Measurements from ENCODE around the gene FASN. TPM values are rescaled to one million over a fixed set of nuclear protein-coding genes. Genes with fewer than 3 reads are reported as not detected.

FASN gene
- total RNA-seq, 2 experiments from 2014 or later, result 209 to 212 TPM

DNA sequence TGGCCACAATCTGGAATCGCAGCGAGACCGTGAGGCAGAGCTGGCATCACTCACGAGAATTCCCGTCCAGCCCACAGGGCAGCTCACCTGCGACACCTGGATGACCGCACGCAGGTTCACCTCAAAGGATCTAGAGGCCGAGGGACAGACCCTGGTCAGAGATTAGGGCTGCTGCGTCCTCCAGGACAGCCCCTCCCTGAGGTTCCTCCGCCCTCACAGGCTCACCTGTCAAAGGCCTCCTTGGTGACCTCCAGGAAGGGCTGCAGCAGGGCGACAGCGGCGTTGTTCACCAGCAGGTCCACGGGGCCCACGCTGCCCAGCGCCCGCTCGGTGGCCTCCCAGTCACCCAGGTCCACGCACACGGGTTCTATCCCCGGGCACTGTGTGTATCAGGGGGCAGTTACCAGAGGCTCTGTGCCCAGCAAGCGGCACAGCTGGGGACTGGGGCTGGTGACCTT lies 61.4 kb downstream of the FASN start:
- ChIA-PET POLR2A (no interaction called here), CTCF (interaction anchor here (0.6 to 2.8 kb wide), 6 partner anchors 14 to 117 kb away, joined by 3 to 21 read pairs (median 3); partner anchors contain the start of genes CENPX and LRRC45)
- no peaks in the 10 kb centered on the region for H3K27me3 Mint-ChIP-seq
- H3K4me3 Mint-ChIP-seq, result peak overlapping the region; percentile 83
- DNase-seq, result no peak
- intact Hi-C loops (cut with micrococcal nuclease), result loop anchor here (2.0 to 10.0 kb wide), 2 partner anchors 14 to 378 kb away; partner anchors contain the start of genes CENPX, HEXD, LRRC45 and OGFOD3
- H3K9me3 Mint-ChIP-seq, result no peaks in the 10 kb centered on the region
- peaks cover 19% of the 10 kb centered on the region for H3K4me1 Mint-ChIP-seq (ENCODE audit: low read depth)
- H3K27ac Mint-ChIP-seq, result no peak overlapping the region
- H3K36me3 Mint-ChIP-seq, result peaks cover 6% of the 10 kb centered on the region

DNA sequence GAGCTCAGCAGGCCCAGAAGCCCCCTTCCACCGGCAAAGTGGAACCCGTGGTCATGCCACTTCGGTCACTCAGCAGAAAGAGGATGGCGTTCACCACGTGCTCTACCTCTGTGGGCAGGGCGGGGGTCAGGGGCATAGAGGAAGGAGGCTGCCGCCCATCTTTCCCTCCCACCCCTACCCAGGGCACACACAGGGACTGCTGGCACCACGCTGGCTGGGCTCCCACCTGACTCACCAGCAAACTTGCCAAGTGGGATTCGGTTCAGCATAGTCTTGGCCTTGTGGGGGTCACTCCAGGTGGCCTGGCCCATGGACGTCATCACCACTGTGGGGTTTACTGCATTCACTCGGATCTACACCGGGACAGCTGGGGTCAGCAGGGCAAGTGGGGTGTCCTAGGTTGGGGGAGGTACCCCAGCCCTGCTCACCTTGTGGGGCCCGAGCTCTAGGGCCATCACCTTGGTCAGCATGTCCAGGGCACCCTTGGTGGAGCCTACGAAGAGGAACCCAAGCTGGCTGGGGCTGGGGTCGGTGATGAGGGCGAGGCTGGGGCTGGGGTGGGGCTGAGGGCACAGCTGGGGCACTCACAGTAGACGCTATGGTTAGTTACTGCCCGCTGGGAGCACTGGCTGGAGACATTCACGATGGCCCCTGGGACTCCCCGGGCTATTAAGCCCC lies 61.9 kb downstream of the FASN start:
- peaks cover 19% of the 10 kb centered on the region for H3K4me1 Mint-ChIP-seq (ENCODE audit: low read depth)
- peak overlapping the region; percentile 83 for H3K4me3 Mint-ChIP-seq
- no peak overlapping the region for H3K27ac Mint-ChIP-seq
- DNase-seq, result no peak
- CTCF ChIA-PET, result interaction anchor here (0.6 to 1.6 kb wide), 6 partner anchors 13 to 118 kb away, joined by 3 to 5 read pairs (median 3); partner anchors contain the start of genes CENPX and LRRC45
- intact Hi-C loops (cut with micrococcal nuclease), result loop anchor here (2.0 to 10.0 kb wide), 2 partner anchors 13 to 379 kb away; partner anchors contain the start of genes CENPX, HEXD, LRRC45 and OGFOD3
- POLR2A ChIA-PET, result interaction anchor here (1.3 kb wide), 1 partner anchor 29 kb away, joined by 5 read pairs; the partner anchor contains the start of gene DUS1L
- peaks cover 6% of the 10 kb centered on the region for H3K36me3 Mint-ChIP-seq
- no peaks in the 10 kb centered on the region for H3K9me3 Mint-ChIP-seq
- no peaks in the 10 kb centered on the region for H3K27me3 Mint-ChIP-seq

DNA sequence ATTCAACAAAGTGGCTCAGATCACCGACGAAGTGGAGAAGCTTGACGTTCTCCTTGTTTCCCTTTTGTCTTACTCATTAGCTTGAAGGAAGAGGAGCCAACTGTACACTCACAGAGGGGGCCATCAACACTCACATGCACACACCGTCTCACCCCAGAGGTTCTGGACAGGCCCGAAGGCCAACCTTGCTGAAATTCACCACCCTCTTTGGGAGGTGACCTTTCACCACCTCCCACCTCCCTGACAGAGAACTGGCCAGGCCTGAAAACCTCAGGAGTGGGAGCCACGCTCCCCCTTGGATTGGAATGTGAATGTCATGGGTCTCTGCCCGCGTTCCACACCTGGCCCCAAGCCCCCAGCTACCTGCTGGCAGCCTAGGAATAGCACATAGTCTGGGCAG lies 62.5 kb downstream of the FASN start:
- Mint-ChIP-seq H3K27me3 (no peaks in the 10 kb centered on the region), H3K9me3 (no peaks in the 10 kb centered on the region), H3K4me1 (ENCODE audit: low read depth) (peaks cover 21% of the 10 kb centered on the region), H3K4me3 (peak overlapping the region; percentile 1), H3K36me3 (peaks cover 7% of the 10 kb centered on the region), H3K27ac (no peak overlapping the region)
- intact Hi-C loops (cut with micrococcal nuclease), result loop anchor here (10.0 kb wide), 1 partner anchor 379 kb away; the partner anchor contains the start of genes HEXD and OGFOD3
- no peak for DNase-seq
- POLR2A ChIA-PET, result interaction anchor here (1.3 kb wide), 1 partner anchor 30 kb away, joined by 5 read pairs; the partner anchor contains the start of gene DUS1L
- CTCF ChIA-PET, result interaction anchor here (0.8 to 1.6 kb wide), 3 partner anchors 75 to 119 kb away, joined by 3 to 5 read pairs (median 3); no protein-coding TSS in a partner anchor

DNA sequence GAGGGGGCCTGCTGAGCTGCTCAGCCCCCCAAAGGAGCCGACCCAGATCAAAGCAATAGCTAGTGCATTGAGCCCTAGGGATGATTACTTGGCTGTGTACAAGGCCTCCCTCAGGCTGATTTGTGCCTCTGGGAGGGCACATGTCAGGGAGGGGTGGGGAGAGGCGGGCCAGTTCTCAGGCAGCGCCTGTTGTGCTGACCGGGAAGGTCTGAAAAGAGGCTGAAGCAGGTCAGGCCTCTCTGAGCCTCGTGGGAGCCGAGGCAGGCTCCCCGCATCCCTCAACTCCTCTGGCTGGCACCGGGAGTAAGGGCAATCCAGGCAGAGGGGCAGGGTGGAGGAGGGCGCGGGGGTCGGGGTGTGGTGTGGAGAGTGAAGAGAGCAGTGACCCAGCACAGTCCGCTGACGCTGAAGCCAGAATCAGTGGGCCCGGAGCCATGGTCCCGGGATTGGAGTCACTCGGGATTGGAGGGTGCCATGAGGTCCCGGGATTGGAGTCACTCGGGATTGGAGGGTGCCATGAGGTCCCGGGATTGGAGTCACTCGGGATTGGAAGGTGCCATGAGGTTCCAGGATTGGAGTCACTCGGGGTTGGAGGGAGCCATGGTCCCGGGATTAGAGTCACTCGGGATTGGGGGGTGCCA lies 63.5 kb downstream of the FASN start:
- POLR2A ChIA-PET, result no interaction called here
- no peak for DNase-seq
- H3K27me3 Mint-ChIP-seq, result no peaks in the 10 kb centered on the region
- H3K4me1 Mint-ChIP-seq (ENCODE audit: low read depth), result peaks cover 25% of the 10 kb centered on the region
- no peaks in the 10 kb centered on the region for H3K9me3 Mint-ChIP-seq
- CTCF ChIA-PET, result interaction anchor here (0.6 to 1.6 kb wide), 2 partner anchors 37 to 75 kb away, joined by 3 to 5 read pairs; no protein-coding TSS in a partner anchor
- intact Hi-C loops (cut with micrococcal nuclease), result loop anchor here (10.0 kb wide), 1 partner anchor 380 kb away; the partner anchor contains the start of genes HEXD and OGFOD3
- H3K4me3 Mint-ChIP-seq, result no peak overlapping the region
- H3K36me3 Mint-ChIP-seq, result peaks cover 8% of the 10 kb centered on the region
- no peak overlapping the region for H3K27ac Mint-ChIP-seq

DNA sequence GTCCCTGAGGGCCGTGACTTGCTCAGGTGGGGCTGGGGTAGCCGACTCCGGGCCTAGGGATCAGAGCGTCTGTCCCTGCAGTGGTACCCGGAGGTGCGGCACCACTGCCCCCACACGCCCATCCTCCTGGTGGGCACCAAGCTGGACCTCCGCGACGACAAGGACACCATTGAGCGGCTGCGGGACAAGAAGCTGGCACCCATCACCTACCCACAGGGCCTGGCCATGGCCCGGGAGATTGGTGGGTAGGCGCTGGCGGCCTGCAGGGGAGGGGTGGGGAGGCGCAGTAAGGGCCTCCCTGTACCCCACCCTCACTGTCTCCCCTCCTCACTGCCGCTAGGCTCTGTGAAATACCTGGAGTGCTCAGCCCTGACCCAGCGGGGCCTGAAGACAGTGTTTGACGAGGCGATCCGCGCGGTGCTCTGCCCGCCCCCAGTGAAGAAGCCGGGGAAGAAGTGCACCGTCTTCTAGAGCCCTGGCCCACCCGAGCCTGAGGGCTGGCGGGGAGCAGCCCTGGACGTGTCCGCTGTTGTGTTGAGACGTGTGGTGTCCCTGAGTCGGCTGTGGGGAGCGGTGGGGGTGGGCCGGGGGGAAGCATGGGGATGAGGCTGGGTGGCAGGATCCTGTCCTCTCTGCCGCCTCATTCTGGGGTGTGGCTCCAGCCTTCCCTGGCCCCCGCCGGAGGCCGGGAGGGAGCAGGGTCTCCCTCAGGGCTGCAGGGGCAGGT lies 64.5 kb downstream of the FASN start:
- DNase-seq, result no peak

DNA sequence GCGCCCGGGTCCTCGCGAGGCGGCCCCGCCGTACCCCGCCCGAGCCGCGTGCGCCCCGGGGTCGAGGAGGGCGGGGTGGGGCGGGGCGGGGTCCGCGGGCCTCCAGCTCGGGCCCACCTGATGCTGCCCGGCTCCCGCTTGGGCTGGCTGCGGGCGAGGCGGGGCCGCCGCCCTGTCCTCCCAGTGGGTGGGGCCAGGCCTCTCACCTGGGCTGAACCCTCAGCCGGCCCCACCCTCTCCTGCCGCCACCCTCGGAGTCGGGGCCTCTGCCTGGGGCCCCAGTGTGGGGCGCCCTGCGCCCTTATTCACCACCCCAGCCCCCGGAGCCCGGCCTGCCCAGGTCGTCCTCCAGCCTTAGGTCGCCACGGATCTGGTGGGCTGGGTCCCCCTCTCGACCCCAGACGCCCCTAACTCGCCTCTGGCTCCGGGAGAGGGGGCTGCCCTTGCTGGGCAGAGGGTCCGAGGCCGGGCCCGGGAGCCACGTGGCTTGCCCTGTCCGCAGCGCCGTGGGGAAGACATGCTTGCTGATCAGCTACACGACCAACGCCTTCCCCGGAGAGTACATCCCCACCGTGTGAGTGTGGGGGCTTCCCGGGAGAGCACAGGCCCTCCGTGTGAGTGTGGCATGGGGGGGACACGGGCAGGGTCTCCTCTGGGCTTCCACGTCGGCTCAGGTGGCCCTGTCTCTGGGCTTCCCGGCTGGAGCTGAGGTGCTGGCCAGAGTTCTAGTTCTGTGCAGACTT lies 66.0 kb downstream of the FASN start:
- intact Hi-C loops (cut with micrococcal nuclease), result loop anchor here (2.0 to 10.0 kb wide), 2 partner anchors 67 to 383 kb away; partner anchors contain the start of genes FASN, HEXD and OGFOD3
- Mint-ChIP-seq H3K27ac (no peak overlapping the region), H3K27me3 (no peaks in the 10 kb centered on the region), H3K4me3 (peak overlapping the region; percentile 43), H3K36me3 (peaks cover 8% of the 10 kb centered on the region), H3K4me1 (ENCODE audit: low read depth) (peaks cover 19% of the 10 kb centered on the region), H3K9me3 (no peaks in the 10 kb centered on the region)
- CTCF ChIA-PET, result interaction anchor here (0.5 to 4.9 kb wide), 5 partner anchors 11 to 421 kb away, joined by 3 to 54 read pairs (median 4); partner anchors contain the start of gene CENPX
- DNase-seq, result peak; percentile 60
- POLR2A ChIA-PET, result no interaction called here

More for the DNA sequence above, 64.5 kb downstream of the FASN start:
- peaks cover 8% of the 10 kb centered on the region for H3K36me3 Mint-ChIP-seq
- intact Hi-C loops (cut with micrococcal nuclease), result loop anchor here (10.0 kb wide), 1 partner anchor 381 kb away; the partner anchor contains the start of genes HEXD and OGFOD3
- H3K9me3 Mint-ChIP-seq, result no peaks in the 10 kb centered on the region
- H3K4me3 Mint-ChIP-seq, result no peak overlapping the region
- POLR2A ChIA-PET, result no interaction called here
- CTCF ChIA-PET, result interaction anchor here (1.1 to 1.3 kb wide), 2 partner anchors 14 to 74 kb away, joined by 3 to 4 read pairs; no protein-coding TSS in a partner anchor
- peaks cover 24% of the 10 kb centered on the region for H3K4me1 Mint-ChIP-seq (ENCODE audit: low read depth)
- H3K27me3 Mint-ChIP-seq, result no peaks in the 10 kb centered on the region
- no peak overlapping the region for H3K27ac Mint-ChIP-seq

DNA sequence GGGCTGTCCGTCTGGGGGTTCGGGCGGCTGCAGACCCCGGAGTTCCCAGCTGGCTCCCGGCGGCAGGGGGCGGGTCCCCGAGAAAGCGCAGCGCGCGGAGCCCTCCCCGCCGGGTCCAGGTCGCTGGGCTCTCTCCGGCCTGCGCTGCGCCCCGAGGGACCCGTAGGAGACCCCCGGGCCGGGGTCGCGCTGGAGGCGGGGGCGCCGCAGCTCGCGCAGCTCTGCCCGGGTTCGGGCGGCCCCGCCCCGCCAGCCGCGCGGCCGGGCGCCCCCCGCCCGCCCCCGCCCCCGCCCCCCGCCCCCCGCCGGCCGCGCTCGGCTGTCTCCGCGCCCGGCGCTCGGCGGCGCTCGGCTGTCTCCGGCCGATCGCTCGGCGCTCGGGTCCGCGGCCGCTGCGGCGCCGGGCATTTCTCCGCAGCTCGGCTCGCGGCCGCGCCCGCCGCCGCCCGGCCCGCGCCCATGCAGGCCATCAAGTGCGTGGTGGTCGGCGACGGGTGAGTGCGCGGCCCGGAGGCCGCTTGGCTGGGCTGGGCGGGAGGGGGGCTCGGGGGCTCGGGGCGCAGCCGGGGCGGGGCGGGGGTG lies 66.6 kb downstream of the FASN start, which contains the start of gene RAC3:
Gene RAC3 (plus strand): TSS at position 376 of the 582 bp plus-strand sequence. CDS start 84 bp downstream, at position 460.
- Mint-ChIP-seq H3K9me3 (no peaks in the 10 kb centered on the region), H3K4me1 (ENCODE audit: low read depth) (peaks cover 14% of the 10 kb centered on the region), H3K36me3 (peaks cover 8% of the 10 kb centered on the region), H3K27ac (no peak within 1 kb of the TSS), H3K27me3 (no peaks in the 10 kb centered on the region), H3K4me3 (peak within 1 kb of the TSS; percentile 76)
- ChIA-PET CTCF (interaction anchor here (1.0 to 4.9 kb wide), 11 partner anchors 11 to 383 kb away, joined by 3 to 54 read pairs (median 4); partner anchors contain the start of genes CENPX, GPS1 and RFNG), POLR2A (no interaction called here)
- no peak for DNase-seq
- intact Hi-C loops (cut with micrococcal nuclease), result loop anchor here (2.0 to 10.0 kb wide), 2 partner anchors 67 to 383 kb away; partner anchors contain the start of genes FASN, HEXD and OGFOD3

DNA sequence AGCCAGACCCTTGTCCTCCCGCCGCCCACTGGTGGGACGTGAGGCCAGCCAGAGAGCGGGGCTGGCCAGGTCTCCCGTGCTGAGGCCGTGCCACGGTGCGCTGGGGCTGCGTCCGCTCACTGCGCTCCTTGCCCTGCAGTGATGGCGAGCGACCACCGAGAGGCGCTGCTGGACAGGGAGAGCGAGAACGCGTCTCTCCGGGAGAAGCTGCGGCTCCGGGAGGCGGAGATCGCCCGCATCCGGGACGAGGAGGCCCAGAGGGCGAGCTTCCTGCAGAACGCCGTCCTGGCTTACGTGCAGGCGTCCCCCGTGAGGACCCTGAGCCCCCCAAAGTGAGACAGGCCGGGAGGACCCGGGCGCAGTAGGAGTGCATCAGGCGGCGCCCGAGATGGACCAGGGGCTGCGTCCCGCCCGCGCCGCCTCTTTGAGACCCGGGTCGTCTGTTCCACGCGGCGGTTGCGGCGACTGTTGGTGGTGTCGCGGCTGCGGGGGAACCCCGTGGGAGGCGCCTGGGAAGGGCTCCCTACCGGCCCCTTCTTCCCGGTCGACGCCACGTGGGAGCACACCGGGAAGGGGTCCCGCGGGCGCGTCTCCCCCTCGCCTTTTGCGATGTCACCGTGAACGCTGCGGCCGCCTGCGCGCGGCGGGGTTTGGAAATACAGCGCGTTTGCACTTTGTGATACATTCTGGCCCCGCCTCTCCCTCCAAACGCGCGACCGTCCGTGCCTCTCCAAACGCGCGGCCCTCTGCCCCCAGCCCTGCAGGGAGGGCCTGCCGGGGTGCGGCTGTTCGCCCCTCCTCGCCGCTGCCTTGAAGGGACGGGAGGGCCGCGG lies 67.3 kb downstream of the FASN start:
- H3K4me1 Mint-ChIP-seq (ENCODE audit: low read depth), result peaks cover 13% of the 10 kb centered on the region
- no peak overlapping the region for H3K27ac Mint-ChIP-seq
- peak; percentile 89 for DNase-seq
- H3K27me3 Mint-ChIP-seq, result no peaks in the 10 kb centered on the region
- intact Hi-C loops (cut with micrococcal nuclease), result loop anchor here (1.0 to 10.0 kb wide), 3 partner anchors 68 to 384 kb away; partner anchors contain the start of genes FASN, HEXD and OGFOD3
- POLR2A ChIA-PET, result interaction anchor here (0.6 to 1.6 kb wide), 4 partner anchors 13 to 268 kb away, joined by 3 to 6 read pairs (median 3); partner anchors contain the start of gene FASN
- H3K9me3 Mint-ChIP-seq, result no peaks in the 10 kb centered on the region
- H3K36me3 Mint-ChIP-seq, result peaks cover 8% of the 10 kb centered on the region
- H3K4me3 Mint-ChIP-seq, result peak overlapping the region; percentile 76
- CTCF ChIA-PET, result interaction anchor here (0.6 to 4.9 kb wide), 35 partner anchors 8 to 521 kb away, joined by 3 to 54 read pairs (median 4); partner anchors contain the start of genes CENPX, DCXR, DUS1L and FASN

DNA sequence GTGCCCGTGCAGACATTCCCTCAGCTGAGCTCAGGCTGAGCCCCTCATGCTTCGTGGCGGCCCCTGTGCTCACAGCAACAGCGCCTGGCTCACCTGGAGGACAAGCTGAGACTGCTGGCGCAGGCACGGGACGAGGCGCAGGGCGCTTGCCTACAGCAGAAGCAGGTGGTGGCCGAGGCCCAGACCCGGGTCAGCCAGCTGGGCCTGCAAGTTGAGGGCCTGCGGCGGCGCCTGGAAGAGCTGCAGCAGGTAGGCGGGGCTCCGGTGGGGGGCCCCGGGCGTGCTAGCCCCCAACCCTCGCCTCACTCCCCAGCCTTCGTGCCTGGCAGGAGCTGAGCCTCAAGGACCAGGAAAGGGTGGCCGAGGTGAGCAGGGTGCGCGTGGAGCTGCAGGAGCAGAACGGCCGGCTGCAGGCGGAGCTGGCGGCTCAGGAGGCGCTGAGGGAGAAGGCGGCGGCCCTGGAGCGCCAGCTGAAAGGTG lies 68.0 kb downstream of the FASN start:
- Mint-ChIP-seq H3K27me3 (no peaks in the 10 kb centered on the region), H3K9me3 (no peaks in the 10 kb centered on the region), H3K4me1 (ENCODE audit: low read depth) (peaks cover 9% of the 10 kb centered on the region), H3K36me3 (peaks cover 4% of the 10 kb centered on the region), H3K4me3 (no peak overlapping the region), H3K27ac (no peak overlapping the region)
- CTCF ChIA-PET, result interaction anchor here (0.6 to 4.9 kb wide), 27 partner anchors 8 to 521 kb away, joined by 3 to 54 read pairs (median 4); partner anchors contain the start of genes CENPX, DCXR, DUS1L and FASN
- intact Hi-C loops (cut with micrococcal nuclease), result loop anchor here (1.0 to 10.0 kb wide), 3 partner anchors 69 to 385 kb away; partner anchors contain the start of genes FASN, HEXD and OGFOD3
- DNase-seq, result no peak
- POLR2A ChIA-PET, result interaction anchor here (0.6 to 1.6 kb wide), 4 partner anchors 13 to 268 kb away, joined by 3 to 6 read pairs (median 3); partner anchors contain the start of gene FASN

Measured in activated CD4-positive, alpha-beta memory T cell treated with anti-CD3 and anti-CD28 coated beads for 36 hours (primary cell).